Endothelial cell (in vitro differentiated cells): Measurements from ENCODE around the gene RAB14. TPM values are rescaled to one million over a fixed set of nuclear protein-coding genes. Genes with fewer than 3 reads are reported as not detected.

ENCODE experiments used
- DNase-seq: peaks from one replicate; pipeline ENCODE4 v3.0.0; 2021; ENCODE audit warnings: low spot score
- H3K27ac Mint-ChIP-seq: one replicate; pipeline ENCODE4 v1.8.0; 2021; ENCODE audit warnings: mixed read lengths, inconsistent platforms; ENCODE audit not compliant: unreplicated experiment
- H3K27me3 Mint-ChIP-seq: one replicate; pipeline ENCODE4 v1.8.0; 2021; ENCODE audit warnings: mild to moderate bottlenecking, moderate library complexity, mixed read lengths, inconsistent platforms; ENCODE audit not compliant: unreplicated experiment
- H3K36me3 Mint-ChIP-seq: one replicate; pipeline ENCODE4 v1.8.0; 2021; ENCODE audit warnings: mild to moderate bottlenecking, low read depth, mixed read lengths, inconsistent platforms; ENCODE audit not compliant: unreplicated experiment
- H3K4me1 Mint-ChIP-seq: one replicate; pipeline ENCODE4 v1.8.0; 2021; ENCODE audit warnings: mild to moderate bottlenecking, mixed read lengths, inconsistent platforms; ENCODE audit not compliant: unreplicated experiment
- H3K4me3 Mint-ChIP-seq: one replicate; pipeline ENCODE4 v1.8.0; 2021; ENCODE audit warnings: mild to moderate bottlenecking, mixed read lengths, inconsistent platforms; ENCODE audit not compliant: unreplicated experiment
- H3K9me3 Mint-ChIP-seq: one replicate; pipeline ENCODE4 v1.8.0; 2021; ENCODE audit warnings: mixed read lengths, inconsistent platforms; ENCODE audit not compliant: unreplicated experiment
- total RNA-seq: library from RNA; stranded (reverse); fragmentation: NEBNext Ultra II Directional; extraction: Animal tissue kit (Norgen Biotek cat#: 25700); gene quantifications from one replicate; pipeline ENCODE4 v1.2.1, GENCODE V29; 2021; ENCODE audit not compliant: unreplicated experiment
- TF ChIP-seq, protein P1 (sequence below): fragments of 200-600 bp; sonication (generic); IDR thresholded peaks from one replicate; pipeline ENCODE4 v1.5.0; 2021; ENCODE audit warnings: antibody characterized with exemption; ENCODE audit not compliant: unreplicated experiment

RAB14 gene
- total RNA-seq, 1 donor from 2014 or later = 81.6 TPM

DNA sequence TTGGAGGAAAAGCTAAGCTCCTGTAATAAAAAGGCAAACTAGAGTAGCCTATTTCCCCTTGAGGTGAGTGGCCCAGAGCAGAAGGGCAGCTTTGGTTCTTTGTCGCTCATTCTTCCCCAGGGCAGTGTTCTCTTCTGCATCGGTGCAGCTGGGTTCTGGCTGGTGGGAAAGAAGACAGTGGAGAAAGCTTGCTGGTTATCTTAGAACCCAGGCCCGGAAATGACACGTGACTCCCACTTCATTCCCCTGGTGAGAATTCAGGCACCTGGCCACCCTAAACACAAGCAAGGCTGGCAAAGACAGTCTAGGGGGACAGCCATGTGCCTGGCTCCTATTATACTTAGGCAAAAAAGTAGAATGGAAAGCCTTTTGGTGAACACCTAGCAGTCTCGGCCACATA is 33.8 kb upstream of the RAB14 start:
- H3K4me1 Mint-ChIP-seq = peaks cover 13% of the 10 kb centered on the region
- H3K27ac Mint-ChIP-seq = no peak overlapping the region
- TF ChIP-seq, protein P1, sequence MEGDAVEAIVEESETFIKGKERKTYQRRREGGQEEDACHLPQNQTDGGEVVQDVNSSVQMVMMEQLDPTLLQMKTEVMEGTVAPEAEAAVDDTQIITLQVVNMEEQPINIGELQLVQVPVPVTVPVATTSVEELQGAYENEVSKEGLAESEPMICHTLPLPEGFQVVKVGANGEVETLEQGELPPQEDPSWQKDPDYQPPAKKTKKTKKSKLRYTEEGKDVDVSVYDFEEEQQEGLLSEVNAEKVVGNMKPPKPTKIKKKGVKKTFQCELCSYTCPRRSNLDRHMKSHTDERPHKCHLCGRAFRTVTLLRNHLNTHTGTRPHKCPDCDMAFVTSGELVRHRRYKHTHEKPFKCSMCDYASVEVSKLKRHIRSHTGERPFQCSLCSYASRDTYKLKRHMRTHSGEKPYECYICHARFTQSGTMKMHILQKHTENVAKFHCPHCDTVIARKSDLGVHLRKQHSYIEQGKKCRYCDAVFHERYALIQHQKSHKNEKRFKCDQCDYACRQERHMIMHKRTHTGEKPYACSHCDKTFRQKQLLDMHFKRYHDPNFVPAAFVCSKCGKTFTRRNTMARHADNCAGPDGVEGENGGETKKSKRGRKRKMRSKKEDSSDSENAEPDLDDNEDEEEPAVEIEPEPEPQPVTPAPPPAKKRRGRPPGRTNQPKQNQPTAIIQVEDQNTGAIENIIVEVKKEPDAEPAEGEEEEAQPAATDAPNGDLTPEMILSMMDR = no peak
- no peak overlapping the region for H3K4me3 Mint-ChIP-seq
- no peaks in the 10 kb centered on the region for H3K9me3 Mint-ChIP-seq
- H3K36me3 Mint-ChIP-seq = no peaks in the 10 kb centered on the region
- H3K27me3 Mint-ChIP-seq = no peaks in the 10 kb centered on the region
- no peak for DNase-seq

DNA sequence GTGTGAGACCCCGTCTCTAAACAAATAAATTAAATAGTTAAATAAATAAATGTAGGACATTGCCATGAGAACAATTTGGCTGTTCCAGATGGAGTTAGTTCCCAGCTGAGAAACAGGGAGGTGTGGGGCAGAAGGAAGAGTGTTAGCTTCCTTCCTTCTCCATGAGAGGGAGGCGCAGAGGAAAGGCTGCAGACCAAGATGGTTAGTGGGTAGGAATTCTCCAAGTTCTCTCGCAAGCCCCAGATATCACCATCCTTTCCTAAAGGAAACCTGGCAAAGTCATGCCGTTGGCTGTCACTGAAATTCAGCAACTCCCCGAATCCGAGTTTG is 33.1 kb upstream of the RAB14 start:
- no peaks in the 10 kb centered on the region for H3K36me3 Mint-ChIP-seq
- no peaks in the 10 kb centered on the region for H3K27me3 Mint-ChIP-seq

DNA sequence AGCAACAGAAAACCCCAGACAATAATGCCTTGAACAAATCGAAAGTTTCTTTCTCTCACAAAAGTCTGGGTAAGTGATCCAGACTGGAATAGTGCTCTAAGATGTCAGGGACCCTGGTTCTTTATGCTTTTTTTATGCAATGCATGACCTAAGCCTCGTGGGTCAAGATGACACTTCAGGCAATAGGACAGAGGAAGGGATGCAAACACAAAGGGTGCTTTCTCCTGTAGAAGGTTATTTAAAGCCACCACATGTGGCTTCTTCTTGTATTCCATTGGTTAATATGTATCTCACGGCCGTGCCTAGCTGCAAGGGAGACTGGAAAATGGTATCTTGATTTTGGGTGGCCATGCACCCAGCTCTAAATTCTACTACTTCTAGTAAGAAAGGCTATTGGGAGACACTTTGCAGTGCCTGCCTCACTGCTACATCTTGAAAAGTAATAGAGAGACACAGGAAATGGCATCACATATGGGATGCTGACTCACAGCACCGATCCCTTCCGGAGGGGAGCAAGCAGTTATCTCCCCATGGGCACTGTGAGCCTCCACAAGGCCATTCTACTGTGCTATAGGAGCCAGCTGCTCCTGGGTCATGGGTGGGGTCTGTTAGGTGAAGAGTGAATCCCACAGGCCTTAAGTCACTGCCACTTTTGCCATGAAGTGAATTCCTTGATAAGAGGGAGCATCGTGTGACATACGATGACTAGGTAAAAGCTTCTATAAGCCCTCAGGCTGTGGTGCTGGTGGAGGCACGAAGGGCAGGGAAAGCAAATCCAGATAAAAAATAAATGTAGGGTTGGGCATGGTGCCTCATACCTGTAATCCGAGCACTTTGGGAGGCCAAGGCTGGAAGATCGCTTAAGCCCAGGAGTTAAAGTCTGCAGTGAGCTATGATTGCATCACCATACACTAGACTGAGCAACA is 32.5 kb upstream of the RAB14 start:
- no peak for DNase-seq
- Mint-ChIP-seq H3K36me3 (no peaks in the 10 kb centered on the region), H3K27me3 (no peaks in the 10 kb centered on the region), H3K4me1 (peaks cover 13% of the 10 kb centered on the region), H3K4me3 (no peak overlapping the region), H3K27ac (no peak overlapping the region), H3K9me3 (no peaks in the 10 kb centered on the region)
- TF ChIP-seq, protein P1 = no peak

More for the DNA sequence above, 33.1 kb upstream of the RAB14 start:
- no peak for DNase-seq
- H3K9me3 Mint-ChIP-seq = no peaks in the 10 kb centered on the region
- no peak overlapping the region for H3K4me3 Mint-ChIP-seq
- peaks cover 13% of the 10 kb centered on the region for H3K4me1 Mint-ChIP-seq
- no peak overlapping the region for H3K27ac Mint-ChIP-seq
- TF ChIP-seq, protein P1 = no peak

DNA sequence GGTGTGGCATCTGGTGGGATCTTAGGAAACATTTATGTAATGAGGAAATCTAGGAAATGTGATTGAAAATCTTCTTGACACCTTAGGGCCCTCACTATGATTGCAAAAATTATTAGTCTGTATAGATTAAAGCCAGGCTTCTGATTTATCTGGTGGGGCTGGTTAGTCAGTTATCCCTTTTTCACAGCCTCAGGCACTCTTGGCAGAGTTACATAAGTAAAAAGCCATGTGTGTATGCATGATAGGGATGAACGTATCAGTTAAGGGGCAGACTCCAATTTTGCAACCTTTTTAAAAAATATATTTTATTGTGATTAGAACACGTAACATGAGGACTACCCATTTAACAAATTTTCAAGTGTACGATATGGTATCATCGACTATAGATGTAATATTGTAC is 30.6 kb upstream of the RAB14 start:
- Mint-ChIP-seq H3K36me3 (no peaks in the 10 kb centered on the region), H3K27me3 (no peaks in the 10 kb centered on the region), H3K4me1 (peaks cover 13% of the 10 kb centered on the region), H3K9me3 (no peaks in the 10 kb centered on the region), H3K27ac (no peak overlapping the region), H3K4me3 (no peak overlapping the region)
- DNase-seq = no peak
- TF ChIP-seq, protein P1 = no peak

DNA sequence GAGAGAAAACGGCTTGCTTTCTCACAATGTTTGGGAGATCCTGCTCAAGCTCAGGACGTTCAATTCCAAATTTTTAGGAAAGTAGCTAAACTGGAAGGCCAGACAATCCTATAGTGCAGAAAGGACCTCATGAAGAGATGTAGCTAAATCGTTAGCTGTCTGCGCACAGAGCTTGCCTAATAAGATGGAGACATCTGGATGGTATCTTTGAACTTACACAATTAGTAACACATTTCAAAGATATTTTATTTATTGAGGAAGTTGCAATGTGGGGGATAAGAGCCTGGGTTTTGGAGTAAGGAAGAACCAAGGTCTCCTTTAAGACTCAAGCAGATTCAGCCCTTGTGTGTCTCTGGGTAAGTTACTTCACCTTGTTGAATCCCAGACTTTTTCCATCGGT is 28.6 kb upstream of the RAB14 start:
- H3K4me3 Mint-ChIP-seq = no peak overlapping the region
- TF ChIP-seq, protein P1 = no peak
- no peaks in the 10 kb centered on the region for H3K27me3 Mint-ChIP-seq
- H3K9me3 Mint-ChIP-seq = no peaks in the 10 kb centered on the region
- no peak overlapping the region for H3K27ac Mint-ChIP-seq
- H3K36me3 Mint-ChIP-seq = no peaks in the 10 kb centered on the region
- H3K4me1 Mint-ChIP-seq = peaks cover 12% of the 10 kb centered on the region
- no peak for DNase-seq
